Measurements from ENCODE around the gene FBXO24.
A peak's percentile ranks its signal among the peaks of the same experiment; 100 is the strongest.
"Not testable (repeated sequence)": the region's sequence is repeated elsewhere in the genome, so short reads cannot be mapped to it uniquely, and the experiment has no call there.

The FBXO24 gene, protein sequence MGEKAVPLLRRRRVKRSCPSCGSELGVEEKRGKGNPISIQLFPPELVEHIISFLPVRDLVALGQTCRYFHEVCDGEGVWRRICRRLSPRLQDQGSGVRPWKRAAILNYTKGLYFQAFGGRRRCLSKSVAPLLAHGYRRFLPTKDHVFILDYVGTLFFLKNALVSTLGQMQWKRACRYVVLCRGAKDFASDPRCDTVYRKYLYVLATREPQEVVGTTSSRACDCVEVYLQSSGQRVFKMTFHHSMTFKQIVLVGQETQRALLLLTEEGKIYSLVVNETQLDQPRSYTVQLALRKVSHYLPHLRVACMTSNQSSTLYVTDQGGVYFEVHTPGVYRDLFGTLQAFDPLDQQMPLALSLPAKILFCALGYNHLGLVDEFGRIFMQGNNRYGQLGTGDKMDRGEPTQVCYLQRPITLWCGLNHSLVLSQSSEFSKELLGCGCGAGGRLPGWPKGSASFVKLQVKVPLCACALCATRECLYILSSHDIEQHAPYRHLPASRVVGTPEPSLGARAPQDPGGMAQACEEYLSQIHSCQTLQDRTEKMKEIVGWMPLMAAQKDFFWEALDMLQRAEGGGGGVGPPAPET

DNA sequence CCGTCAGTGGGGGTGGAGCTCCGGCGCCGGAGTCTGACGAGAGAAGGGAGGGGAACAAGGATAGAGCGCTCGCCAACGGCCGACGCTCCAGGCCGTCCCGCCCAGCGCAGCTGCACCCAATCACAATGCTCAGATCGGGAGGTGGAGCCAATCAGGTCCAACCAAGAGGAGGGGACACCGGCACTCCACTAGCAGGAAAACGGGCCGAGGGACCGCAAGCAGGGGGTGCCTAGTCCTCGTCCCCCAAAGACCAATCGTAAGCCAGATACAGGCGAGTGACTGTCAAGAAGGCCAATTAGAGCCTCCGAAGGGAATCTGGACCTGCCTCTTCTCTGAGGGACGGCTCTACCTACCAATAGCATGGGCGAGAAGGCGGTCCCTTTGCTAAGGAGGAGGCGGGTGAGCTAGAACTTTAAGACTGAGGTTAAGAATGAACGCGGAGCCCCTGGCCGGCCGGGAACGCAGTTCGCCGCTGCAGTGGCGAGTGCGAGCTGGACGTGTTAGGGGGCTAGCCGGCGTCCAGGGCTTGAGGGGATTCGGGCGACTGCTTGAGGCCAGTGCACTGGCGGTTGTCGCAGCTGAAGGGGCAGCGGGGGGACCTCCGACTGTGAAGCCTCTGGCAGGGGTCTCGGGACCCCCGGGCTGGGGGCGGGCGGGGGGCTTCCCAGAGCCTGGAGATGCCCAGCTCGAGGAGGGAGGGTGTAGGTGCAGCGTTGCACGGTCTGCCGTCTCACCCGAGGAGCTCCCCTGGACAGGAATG, at the start of gene FBXO24:
FBXO24 (plus strand) TSS at position 63 of the 760 bp plus-strand sequence; CDS start at position 361, 298 bp downstream.
- peak; percentile 100 for DNase-seq (ENCODE audit: low read depth)

DNA sequence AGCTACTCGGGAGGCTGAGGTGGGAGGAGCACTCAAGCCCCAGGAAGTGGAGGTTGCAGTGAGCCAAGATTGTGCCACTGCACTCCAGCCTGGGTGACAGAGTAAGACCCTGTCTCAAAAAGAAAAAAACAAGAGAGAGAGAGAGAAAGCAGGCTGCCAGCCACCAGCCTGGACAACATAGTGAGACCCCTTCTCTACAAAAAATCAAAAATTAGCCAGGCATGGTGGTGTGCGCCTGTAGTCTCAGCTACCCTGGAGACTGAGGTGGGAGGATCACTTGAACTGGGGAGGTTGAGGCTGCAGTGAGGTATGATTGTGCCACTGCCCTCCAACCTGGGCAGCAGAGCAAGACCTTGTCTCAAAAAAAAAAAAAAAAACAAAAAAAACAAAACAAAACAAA, 49.4 kb upstream of the FBXO24 start:
- DNase-seq (ENCODE audit: low read depth): not testable (repeated sequence)

DNA sequence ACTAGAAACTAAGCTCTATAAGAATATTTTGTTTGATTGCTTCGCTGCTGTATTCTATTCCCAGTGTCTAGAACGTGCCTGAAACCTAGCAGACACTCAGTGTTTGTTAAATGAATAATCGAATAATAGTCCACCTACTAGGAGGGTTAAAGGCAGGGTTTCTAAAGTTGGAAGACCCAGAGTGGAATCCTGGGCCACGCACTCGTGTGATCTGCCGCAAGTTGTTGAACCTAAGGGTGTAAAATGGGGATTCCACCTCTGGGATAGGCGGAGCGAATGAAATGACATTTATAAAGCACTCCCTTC, 47.8 kb upstream of the FBXO24 start:
- DNase-seq (ENCODE audit: low read depth): no peak

DNA sequence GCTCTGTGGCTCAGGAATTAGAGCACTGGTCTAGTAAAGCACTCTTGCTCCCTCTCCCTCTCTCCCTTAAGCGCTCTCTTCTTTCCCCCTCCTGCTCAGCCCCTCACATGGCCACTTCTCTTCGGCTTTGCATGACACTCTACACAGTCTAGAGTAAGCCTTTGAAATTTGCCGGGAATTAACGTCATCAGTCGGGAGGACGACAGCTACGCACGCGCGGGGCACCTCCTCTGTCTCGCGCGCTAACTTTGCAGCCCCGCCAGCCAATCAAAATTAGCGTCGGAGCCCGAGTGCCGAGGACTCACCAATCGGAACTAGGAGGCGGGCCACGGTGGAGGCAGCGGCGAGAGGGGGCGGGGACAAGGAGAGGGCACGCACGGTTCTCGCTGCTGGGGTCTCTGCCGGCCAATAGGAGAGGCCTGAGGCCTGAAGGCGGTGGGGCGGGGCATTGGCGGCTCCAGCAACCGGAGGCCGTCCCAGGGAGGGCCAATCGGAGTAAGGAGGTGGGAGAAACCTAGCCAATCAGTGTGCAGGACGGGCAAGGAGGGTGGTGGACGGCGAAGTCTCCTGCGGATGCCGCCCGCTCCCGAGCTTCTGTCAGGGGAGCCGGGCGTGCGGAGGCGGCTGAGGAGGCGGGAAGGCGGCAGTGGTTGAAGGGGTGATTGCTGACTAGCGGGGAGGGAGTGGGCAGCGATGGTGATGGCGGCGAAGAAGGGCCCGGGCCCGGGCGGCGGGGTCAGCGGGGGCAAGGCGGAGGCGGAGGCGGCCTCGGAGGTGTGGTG, 47.3 kb upstream of the FBXO24 start, which contains the start of gene AGFG2:
AGFG2 (plus strand) TSS at position 550 of the 782 bp plus-strand sequence; CDS start at position 694, 144 bp downstream.
- DNase-seq (ENCODE audit: low read depth): peak; percentile 100

DNA sequence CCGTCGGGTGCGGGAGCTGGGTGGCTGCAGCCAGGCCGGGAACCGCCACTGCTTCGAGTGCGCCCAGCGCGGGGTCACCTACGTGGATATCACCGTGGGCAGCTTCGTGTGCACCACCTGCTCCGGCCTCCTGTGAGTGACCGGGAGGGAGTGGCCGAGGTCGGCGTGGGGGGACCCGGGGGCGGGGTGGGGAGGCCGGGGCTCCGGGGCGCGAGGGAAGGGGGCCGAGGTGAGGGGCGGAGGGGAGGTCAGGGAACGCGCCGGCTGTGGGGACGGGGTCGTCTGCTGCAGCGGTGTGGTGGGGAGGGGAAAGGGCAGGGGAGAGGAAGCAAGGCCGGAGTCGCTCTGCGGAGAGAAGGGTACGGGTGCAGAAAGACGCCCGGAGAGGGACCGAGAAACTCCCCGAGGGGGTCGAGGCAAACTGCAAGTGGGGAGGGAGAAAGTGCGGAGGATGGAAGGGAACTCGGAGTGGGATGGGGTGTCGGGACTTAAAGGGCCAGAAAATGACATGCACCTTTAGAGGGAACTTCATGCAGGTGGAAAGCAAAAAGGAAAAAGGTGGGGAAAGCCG, 46.6 kb upstream of the FBXO24 start:
- DNase-seq (ENCODE audit: low read depth): no peak

DNA sequence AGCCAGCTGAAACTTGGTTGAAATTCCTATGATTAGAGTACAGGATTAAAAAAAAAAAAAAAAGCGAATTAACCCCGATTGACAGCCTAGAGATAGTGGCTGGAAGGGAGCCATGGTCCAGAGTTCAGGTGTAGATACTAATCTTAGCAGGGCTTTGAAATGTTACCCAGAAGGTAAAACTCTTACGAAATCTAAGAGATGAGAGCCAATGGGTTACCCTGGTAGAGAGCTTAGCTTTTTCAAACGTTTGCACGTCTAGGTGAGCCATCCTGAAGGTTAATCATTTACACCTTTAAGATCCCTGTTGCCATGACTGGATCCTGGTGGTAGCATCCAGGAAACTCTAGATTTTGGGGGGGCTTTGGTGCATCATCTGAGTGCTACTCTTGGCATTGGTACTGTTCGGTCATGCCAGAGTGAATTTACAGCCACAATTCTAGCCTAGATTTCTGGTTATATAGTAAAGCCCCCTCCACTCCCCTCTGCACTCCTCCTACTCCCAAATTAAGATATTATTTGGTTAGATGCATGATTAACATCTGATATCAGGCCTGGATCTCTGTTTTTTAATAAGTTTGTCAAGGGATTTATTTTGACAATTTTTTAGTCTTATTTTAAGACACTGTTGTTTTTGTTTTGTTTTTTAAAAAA, 45.9 kb upstream of the FBXO24 start:
- DNase-seq (ENCODE audit: low read depth): no peak

DNA sequence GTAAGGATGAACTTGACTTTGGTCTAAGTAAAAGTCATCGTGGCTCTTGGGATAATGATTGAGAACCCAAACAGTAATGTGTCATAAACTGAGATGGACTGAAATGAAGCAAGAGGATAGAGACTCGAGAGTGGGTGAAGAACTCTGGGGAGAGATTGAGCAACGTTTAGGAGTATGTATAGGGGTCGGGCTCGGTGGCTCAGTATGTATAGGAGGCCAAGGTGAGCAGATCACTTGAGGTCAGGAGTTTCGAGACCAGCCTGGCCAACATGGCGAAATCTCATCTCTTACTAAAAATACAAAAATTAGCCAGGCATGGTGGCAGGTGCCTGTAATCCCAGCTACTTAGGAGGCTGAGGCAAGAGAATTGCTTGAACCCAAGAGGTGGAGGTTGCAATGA, 44.8 kb upstream of the FBXO24 start:
- not testable (repeated sequence) for DNase-seq (ENCODE audit: low read depth)

DNA sequence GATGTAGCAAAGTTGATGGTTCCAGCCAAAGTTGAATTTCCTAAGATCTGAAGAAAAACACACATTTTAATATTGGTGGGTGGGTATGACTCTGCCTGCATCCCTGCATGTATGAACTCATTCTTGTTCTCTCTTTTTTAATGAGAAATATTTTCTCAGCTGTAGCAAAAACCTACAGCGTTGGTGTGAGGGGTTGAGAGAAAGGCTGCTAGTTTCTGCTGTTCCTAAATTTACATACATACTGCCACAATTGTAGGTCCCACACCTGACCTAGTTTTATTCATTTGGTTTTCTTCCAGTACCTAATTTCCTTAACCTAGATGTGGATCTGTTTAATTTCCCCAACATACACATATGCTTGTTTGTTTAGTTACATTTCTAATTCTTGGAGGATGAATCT, 42.5 kb upstream of the FBXO24 start:
- no peak for DNase-seq (ENCODE audit: low read depth)

DNA sequence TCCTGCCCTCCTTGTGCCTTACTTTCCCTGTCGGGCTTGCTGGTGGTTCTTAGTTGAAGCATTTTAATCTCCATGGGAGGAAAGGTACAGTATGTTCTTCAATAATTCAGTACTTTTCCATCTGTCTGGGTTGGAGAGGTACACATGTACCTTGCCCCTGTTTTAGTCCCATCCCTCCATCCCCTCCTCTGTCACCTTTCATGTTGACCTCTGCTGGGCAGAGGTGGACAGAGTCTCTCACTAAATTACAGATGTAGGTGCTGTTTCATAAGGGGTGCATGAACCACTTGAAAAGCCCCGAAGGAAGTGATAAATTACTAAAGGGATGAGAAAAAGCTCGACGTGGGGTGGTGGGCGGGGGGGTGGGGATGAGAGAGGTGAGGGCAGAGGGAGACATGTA, 41.7 kb upstream of the FBXO24 start:
- DNase-seq (ENCODE audit: low read depth): no peak

DNA sequence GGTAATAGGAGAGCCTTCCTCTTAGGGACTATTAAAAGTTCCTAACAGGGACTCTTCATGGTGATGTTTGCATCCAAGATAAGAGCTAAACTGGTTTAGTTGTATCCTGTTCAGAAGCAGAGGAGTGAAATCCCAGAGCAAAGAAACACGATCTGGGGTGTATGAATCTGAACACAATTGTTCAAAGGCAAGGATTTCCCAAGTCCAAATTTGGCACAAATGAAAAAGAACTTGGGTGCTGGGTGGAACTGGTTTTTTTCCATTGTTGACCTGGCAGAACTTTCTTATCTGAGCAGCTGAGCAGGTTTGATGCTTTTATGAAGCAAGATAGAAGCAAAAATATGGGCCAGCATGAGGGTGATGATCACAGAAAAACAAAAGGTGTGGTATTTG, 41.2 kb upstream of the FBXO24 start:
- no peak for DNase-seq (ENCODE audit: low read depth)

DNA sequence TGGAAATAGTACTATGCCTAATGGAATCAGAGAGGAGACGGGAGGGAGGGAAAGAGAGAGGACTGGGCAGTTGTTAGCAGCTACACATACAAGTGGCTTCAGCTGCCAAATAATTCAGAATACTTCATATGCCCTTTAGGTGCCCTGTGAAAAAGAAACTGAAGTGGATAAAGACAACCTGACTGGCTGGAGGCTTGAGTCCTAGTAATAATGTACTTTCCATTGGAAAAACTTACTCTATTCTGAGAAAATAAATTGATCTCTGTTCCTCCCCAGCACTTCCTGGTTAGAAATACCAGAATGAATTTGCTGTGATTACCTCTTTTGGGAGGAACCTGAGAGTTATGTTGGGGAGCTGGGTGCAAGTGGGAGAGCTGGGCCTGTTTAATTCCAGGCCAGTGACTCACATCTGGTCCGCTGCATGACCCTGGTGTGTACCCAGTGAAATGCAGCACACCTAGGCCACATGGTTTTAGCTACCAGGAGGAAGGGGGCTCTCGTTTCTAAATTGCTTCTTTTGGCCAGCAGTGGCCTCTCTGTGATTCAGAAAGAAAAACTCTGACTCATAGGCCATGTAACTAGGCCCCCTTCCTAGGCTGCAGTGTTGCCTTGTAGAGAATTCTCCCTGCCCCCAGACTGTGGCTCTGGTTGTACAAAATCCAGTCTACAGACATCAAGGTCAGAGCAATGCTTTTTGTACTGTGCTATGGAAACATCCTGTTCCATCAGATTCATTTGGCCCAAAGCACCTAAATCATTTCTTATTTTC, 40.6 kb upstream of the FBXO24 start:
- peak; percentile 88 for DNase-seq (ENCODE audit: low read depth)

DNA sequence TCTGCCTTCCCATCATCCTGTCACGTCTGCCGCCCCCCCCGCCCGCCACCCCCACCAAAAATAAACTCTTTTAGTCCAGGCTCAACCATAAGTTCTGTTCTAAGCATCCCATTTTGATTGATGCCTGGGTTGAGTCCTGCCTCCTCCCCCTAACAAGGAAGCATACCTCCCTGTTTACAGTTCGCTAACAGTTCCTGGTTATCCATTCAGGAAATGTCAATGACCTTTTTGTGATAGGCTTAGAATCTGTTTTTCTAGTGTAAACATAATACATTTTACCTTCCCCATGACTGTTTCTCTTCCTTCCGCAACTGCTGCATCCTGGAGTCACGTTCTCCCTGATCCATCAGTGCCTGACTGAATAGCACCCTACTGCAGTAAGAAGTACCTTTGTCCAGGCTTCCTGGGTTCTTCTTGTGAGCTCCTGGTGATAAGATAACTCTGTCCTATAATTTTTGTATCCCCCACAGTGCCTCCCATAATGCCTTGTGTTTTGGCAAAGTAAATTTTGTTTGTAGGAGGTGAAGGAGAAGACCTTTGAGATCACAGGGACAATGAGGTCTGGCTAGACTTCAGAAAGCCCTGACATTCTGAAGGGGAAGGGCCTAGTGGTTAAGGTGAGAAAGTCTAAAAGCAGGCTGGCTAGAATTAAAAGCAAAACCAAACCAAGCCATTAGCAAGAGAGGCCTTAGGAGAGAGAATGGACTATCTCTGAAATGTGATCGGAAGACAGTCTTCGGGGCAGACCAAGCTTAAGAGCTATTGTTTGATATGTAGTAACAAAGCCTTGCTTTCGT, 39.8 kb upstream of the FBXO24 start:
- no peak for DNase-seq (ENCODE audit: low read depth)

DNA sequence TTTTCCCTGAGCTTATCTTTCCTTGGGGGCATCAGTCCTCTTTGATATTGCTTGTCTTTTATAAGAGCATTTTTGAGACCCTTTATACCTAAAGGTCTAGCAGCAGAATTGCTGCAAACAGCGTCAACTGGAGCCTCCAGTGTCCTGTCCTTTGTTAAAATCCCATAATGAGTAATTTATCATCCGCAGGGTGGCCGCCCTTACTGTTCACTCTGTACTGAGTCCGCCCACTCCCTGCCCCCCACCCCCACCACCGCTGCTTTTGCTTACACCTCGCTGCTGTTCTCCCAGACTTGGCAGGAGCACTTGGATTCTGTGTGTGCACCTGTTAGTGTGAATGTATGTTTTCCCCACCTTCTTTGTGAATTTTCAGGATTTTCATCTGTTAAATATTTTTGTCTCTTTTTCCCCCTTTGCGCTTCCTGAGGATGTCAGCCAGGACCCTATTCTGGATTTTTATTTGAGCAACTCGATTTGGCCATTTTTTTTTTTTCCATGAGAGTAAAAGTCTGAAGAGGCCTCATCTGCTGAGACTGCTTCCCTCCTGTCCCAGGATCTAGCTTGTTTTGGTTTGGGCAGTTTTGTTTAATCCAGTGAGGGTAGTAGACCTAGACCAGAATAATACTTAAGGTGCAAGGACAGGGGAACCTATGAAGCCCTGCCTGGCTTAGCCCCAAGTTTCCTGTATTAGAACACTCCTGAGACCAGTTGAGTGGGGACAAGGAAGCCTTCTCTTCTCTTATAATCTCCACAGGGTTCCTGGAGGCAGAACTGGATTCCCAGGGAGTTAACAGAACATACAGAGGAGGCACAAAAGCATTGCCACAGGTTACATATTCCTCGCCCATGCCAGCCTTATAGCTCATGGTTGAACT, 39.0 kb upstream of the FBXO24 start:
- DNase-seq (ENCODE audit: low read depth): no peak

DNA sequence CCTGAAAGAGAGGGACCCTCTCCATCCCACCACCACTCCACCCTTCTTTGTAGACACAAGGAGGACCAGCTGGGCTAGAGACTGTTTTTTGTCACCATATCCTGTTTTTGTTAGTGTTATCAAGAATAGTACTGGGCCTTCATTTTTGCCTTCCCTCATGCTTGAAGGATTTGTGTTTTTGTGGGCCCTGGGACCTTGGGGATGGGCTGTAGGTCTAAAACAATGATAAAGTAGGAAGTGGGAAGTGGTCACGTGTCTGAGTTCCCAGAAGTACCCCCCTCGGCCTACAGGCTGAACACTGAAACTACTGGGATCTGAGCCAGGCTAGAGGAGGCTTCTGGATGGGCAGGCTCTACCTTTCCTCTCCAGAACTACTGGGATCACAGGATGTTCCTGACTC, 38.3 kb upstream of the FBXO24 start:
- no peak for DNase-seq (ENCODE audit: low read depth)

DNA sequence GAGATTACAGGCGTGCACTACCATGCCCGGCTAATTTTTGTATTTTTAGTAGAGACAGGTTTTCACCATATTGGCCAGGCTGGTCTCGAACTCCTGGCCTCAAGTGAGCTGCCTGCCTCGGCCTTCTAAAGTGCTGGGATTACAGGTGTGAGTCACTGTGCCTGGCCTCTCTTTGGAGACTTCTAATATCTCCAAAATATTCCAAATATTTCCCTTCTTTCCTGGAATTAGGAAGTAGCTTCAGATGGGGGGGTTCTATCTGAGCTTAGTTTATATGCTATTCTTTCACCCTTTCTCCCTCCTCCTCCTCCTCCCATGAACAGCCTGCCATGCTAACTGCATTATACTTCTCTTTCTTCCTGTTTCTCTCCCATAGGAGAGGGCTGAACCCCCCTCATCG, 37.7 kb upstream of the FBXO24 start:
- DNase-seq (ENCODE audit: low read depth): peak; percentile 66

DNA sequence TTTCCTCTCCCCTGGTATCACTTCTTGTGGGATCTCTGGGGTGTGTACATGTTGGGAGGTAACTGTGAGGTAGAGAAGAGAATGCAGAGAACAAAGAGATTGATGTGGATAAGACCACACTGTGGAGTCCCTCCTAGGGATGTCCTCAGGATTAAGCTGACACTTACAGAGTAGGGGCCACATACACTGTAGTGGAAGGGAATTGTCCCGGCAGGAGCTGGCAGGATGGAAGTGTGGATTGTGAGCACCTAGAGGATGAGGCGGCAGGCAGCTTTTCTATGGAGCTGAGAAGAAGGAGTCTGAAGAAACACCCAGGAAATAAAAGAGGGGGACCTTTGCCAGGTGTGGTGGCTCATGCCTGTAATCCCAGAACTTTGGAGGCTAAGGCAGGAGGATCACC, 33.6 kb upstream of the FBXO24 start:
- DNase-seq (ENCODE audit: low read depth): no peak

DNA sequence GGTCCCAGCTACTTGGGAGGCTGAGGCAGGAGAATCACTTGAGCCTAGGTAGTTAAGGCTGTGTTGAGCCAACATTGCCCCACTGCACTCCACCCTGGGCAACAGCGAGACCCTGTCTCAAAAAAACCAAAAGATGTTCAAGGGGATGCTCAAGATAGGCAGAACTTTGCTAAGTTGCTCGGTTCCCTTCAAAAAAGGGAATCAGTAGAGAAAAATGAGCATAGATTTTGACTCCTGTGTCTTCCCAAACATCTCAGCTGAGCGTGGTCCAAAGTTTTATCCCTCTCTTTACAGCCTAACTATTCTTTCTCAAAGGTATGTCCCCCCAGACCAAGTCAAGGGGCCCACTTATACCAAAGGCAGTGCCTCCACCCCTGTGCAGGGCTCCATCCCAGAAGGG, 33.1 kb upstream of the FBXO24 start:
- DNase-seq (ENCODE audit: low read depth): no peak

DNA sequence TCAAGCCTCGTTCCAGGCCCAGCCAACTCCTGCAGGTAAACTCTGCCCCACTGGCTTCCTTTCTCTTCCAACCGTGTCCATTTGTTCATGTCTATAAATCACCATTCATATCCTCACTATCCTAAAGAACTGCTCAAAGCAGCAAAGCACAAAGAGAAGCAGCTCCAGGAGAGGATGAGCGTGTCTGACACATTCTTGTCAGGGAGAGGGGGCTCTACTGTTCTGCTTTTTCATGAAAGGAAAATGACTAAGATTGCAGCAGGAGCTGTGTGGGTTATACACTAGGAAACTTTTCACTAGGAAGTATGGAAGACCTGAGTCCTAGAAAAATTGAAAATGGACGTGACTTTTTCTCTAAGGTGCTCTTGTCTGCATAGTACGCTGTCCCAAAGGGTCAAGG, 30.4 kb upstream of the FBXO24 start:
- no peak for DNase-seq (ENCODE audit: low read depth)

DNA sequence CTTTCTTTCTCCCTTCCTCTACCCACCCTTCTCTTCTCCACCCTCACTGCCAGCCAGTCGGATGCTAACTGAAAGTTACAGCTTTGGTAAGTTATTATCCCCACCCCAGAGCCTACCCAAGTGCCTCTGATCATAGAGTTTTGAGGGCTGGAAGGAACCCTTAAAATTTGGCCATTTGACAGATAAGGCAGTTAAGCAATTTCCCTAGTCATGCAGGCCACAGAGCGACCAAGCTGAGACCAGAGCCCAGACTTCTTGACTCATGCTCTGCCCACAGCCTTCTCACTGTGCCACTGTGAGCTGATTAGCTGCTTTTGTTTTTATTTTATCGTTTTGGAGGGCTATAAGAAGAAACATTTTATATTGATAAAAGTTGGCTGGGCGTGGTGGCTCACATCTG, 29.6 kb upstream of the FBXO24 start:
- DNase-seq (ENCODE audit: low read depth): peak; percentile 50
